ENCODE results near the gene IBA57. TPM values are rescaled to one million over a fixed set of nuclear protein-coding genes. Genes with fewer than 3 reads are reported as not detected.

Gene IBA57
- polyA plus RNA-seq, 3 donors, result 5.2 to 7.4 (median 7.0) TPM

Other genes with a start within 250 kb of the IBA57 start
- gene WNT9A, start 217.9 kb upstream of the IBA57 start, polyA plus RNA-seq, result 1 to 10 TPM; 1.2 to 3.4 (median 2.5) TPM
- gene WNT3A, start 158.8 kb upstream of the IBA57 start, polyA plus RNA-seq, result under 1 TPM in 1 of 3 donors, not detected in 2; 0.03 TPM
- 100 to 1,000 TPM; 289 to 357 (median 319) TPM for gene ARF1, start 83.1 kb upstream of the IBA57 start, polyA plus RNA-seq
- 10 to 100 TPM; 10.0 to 12.7 (median 12.6) TPM for gene C1orf35, start 62.5 kb upstream of the IBA57 start, polyA plus RNA-seq
- gene MRPL55, start 56.5 kb upstream of the IBA57 start, polyA plus RNA-seq, result 10 to 100 TPM; 45.7 to 92.6 (median 64.4) TPM
- gene GUK1, start 25.5 kb upstream of the IBA57 start, polyA plus RNA-seq, result 100 to 1,000 TPM; 266 to 552 (median 517) TPM
- 1 to 10 TPM in 2 of 3 donors, under 1 TPM in 1; 0.29 to 5.3 (median 2.0) TPM for gene GJC2, start 15.9 kb upstream of the IBA57 start, polyA plus RNA-seq
- 1 to 10 TPM; 3.0 to 7.9 (median 3.2) TPM for gene OBSCN, start 42.2 kb downstream of the IBA57 start, polyA plus RNA-seq
- 10 to 100 TPM in 1 of 3 donors, 1 to 10 TPM in 2; 8.3 to 12.6 (median 8.5) TPM for gene TRIM11, start 241.0 kb downstream of the IBA57 start, polyA plus RNA-seq